HCT116 (cell line): ENCODE results near the gene IGIP. TPM values are rescaled to one million over a fixed set of nuclear protein-coding genes. Genes with fewer than 3 reads are reported as not detected.

Experiments
- ATAC-seq: fragments of 200-7000 bp; cut with Tn5 transposase; 2 replicates; pipeline ENCODE4 v1.9.1; 2020; ENCODE audit warnings: mild to moderate bottlenecking, moderate library complexity
- BruUV-seq: library from RNA; stranded (reverse); fragments of 400-500 nt; replicated peaks from 2 replicates; lab custom pipeline; 2021; lab: Mats Ljungman, UMichigan
- CTCF ChIA-PET: fragments of 300-600 bp; sonication (Branson Sonifier 250); formaldehyde crosslinking; loops from one replicate; lab custom pipeline; 2021; ENCODE audit warnings: antibody characterized with exemption; lab: Charles Lee
- POLR2A ChIA-PET: fragments of 300-600, 350-600 bp; sonication (Branson Sonifier 250); formaldehyde crosslinking; loops from one replicate; lab custom pipeline; 2021; ENCODE audit warnings: antibody characterized with exemption; lab: Charles Lee
- RAD21 ChIA-PET, 2 experiments: fragments of 300-600 bp; sonication (Branson Sonifier 250); formaldehyde crosslinking; loops; one replicate each; lab custom pipeline; 2023; ENCODE audit warnings: low total read pairs in 2 of 2; ENCODE audit not compliant: uncharacterized antibody in 2 of 2, unreplicated experiment in 2 of 2, low non-redundant PET in 1 of 2; lab: Charles Lee
- DNase-seq: peaks from one replicate; pipeline ENCODE4 v3.0.0-alpha.2; 2010; ENCODE audit warnings: low read depth, low spot score
- H2AFZ ChIP-seq: fragments of 200-600 bp; shearing (Covaris generic), sonication (generic); 2 replicates; pipeline ENCODE4 v1.6.1; 2017; ENCODE audit warnings: low read depth, mixed run types, mixed read lengths, antibody characterized with exemption, low read length; ENCODE audit not compliant: poor library complexity, severe bottlenecking
- H3K27ac ChIP-seq: 2 replicates; pipeline ENCODE4 v1.5.1; 2012; ENCODE audit warnings: low read depth, low read length
- H3K27me3 ChIP-seq: fragments of 200-600 bp; sonication (generic); 2 replicates; pipeline ENCODE4 v1.6.1; 2016; ENCODE audit warnings: mixed run types, low read length, mixed read lengths; ENCODE audit not compliant: insufficient read depth
- H3K36me3 ChIP-seq, 2 experiments: fragments of 200-500 bp in 1 of 2; fragments of 200-600 bp in 1 of 2; sonication (Bioruptor generic) in 1 of 2; sonication (generic) in 1 of 2; 2 replicates each; pipeline versions ENCODE4 v1.5.1 to v1.6.1; 2014 to 2016; ENCODE audit warnings: low read length in 2 of 2, inconsistent platforms in 1 of 2, mixed read lengths in 1 of 2, mixed run types in 1 of 2; ENCODE audit not compliant: insufficient read depth in 2 of 2, control insufficient read depth in 1 of 2
- H3K4me1 ChIP-seq, 2 experiments: fragments of 200-600 bp in 1 of 2; sonication (generic) in 1 of 2; 2 replicates each; pipeline versions ENCODE4 v1.5.1 to v1.6.1; 2012 to 2017; ENCODE audit warnings: low read length in 2 of 2, inconsistent platforms in 1 of 2, mild to moderate bottlenecking in 1 of 2, mixed read lengths in 1 of 2, mixed run types in 1 of 2, moderate library complexity in 1 of 2; ENCODE audit not compliant: insufficient read depth in 2 of 2, control insufficient read depth in 1 of 2
- H3K4me2 ChIP-seq: fragments of 200-600 bp; sonication (generic); 2 replicates; pipeline ENCODE4 v1.6.1; 2017; ENCODE audit warnings: mixed run types, low read length, mixed read lengths
- H3K4me3 ChIP-seq, 2 experiments: fragments of 200-600 bp in 1 of 2; sonication (generic) in 1 of 2; replicated peaks in 1 of 2; 2 replicates each; pipeline ENCODE4 v1.5.1; 2011 to 2016; ENCODE audit warnings: low read length in 2 of 2, control low read depth in 1 of 2, low read depth in 1 of 2, mild to moderate bottlenecking in 1 of 2, mixed read lengths in 1 of 2, mixed run types in 1 of 2
- H3K79me2 ChIP-seq: fragments of 200-600 bp; sonication (generic); 2 replicates; pipeline ENCODE4 v1.6.1; 2017; ENCODE audit warnings: mild to moderate bottlenecking, mixed run types, low read length, moderate library complexity, mixed read lengths; ENCODE audit not compliant: insufficient read depth
- H3K9ac ChIP-seq: fragments of 200-600 bp; sonication (generic); 2 replicates; pipeline ENCODE4 v1.6.1; 2016; ENCODE audit warnings: low read length, mixed read lengths
- H3K9me2 ChIP-seq: fragments of 200-600 bp; sonication (generic), shearing (Covaris generic); 2 replicates; pipeline ENCODE4 v1.6.1; 2017; ENCODE audit warnings: mixed run types, mild to moderate bottlenecking, moderate library complexity; ENCODE audit not compliant: insufficient read depth
- H3K9me3 ChIP-seq, 2 experiments: fragments of 200-500 bp in 1 of 2; fragments of 200-600 bp in 1 of 2; sonication (Bioruptor generic) in 1 of 2; sonication (generic) in 1 of 2; 2 replicates each; pipeline ENCODE4 v1.6.1; 2014 to 2017; ENCODE audit warnings: low read length in 2 of 2, mixed read lengths in 2 of 2, inconsistent platforms in 1 of 2, low read depth in 1 of 2, mild to moderate bottlenecking in 1 of 2, mixed run types in 1 of 2, moderate library complexity in 1 of 2; ENCODE audit not compliant: control insufficient read depth in 1 of 2, insufficient read depth in 1 of 2
- H4K20me1 ChIP-seq: fragments of 200-600 bp; sonication (generic), shearing (Covaris generic); 2 replicates; pipeline ENCODE4 v1.6.1; 2017; ENCODE audit warnings: mixed run types, mild to moderate bottlenecking, moderate library complexity; ENCODE audit not compliant: insufficient read depth
- CBX3 ChIP-seq: IDR thresholded peaks from 2 replicates; pipeline ENCODE4 v1.6.1; 2012; ENCODE audit warnings: low read depth
- CEBPB ChIP-seq: IDR thresholded peaks from 2 replicates; pipeline ENCODE4 v1.6.1; 2012; ENCODE audit warnings: low read depth
- ELF1 ChIP-seq: IDR thresholded peaks from 2 replicates; pipeline ENCODE4 v1.6.1; 2012; ENCODE audit warnings: low read depth, borderline replicate concordance
- EZH2phosphoT487 ChIP-seq: fragments of 200-600 bp; IDR thresholded peaks from 2 replicates; pipeline ENCODE4 v1.6.1; 2018; ENCODE audit warnings: antibody characterized with exemption, borderline replicate concordance
- JUND ChIP-seq: IDR thresholded peaks from 2 replicates; pipeline ENCODE4 v1.6.1; 2012
- POLR2A ChIP-seq: IDR thresholded peaks from 2 replicates; pipeline ENCODE4 v1.7.0; 2011; ENCODE audit warnings: borderline replicate concordance; ENCODE audit not compliant: insufficient read depth, insufficient read length; ENCODE audit errors: extremely low read depth
- SIN3A ChIP-seq: IDR thresholded peaks from 2 replicates; pipeline ENCODE4 v1.6.1; 2012; ENCODE audit warnings: low read depth
- SP1 ChIP-seq: IDR thresholded peaks from 2 replicates; pipeline ENCODE4 v1.6.1; 2012; ENCODE audit warnings: low read depth
- SRF ChIP-seq: IDR thresholded peaks from 2 replicates; pipeline ENCODE4 v1.6.1; 2012; ENCODE audit warnings: low read depth
- TCF7L2 ChIP-seq: IDR thresholded peaks from 2 replicates; pipeline ENCODE4 v1.7.0; 2011; ENCODE audit warnings: borderline replicate concordance, inconsistent platforms; ENCODE audit not compliant: insufficient read depth, insufficient read length; ENCODE audit errors: extremely low read depth
- YY1 ChIP-seq: IDR thresholded peaks from 2 replicates; pipeline ENCODE4 v1.6.1; 2011; ENCODE audit warnings: low read length, low read depth, moderate library complexity, mild to moderate bottlenecking; ENCODE audit not compliant: insufficient replicate concordance; ENCODE audit errors: extremely low read depth
- ZFX ChIP-seq: fragments of 450-650 bp; IDR thresholded peaks from 2 replicates; pipeline ENCODE4 v1.6.1; 2017
- ZNF274 ChIP-seq: fragments of 200-500 bp; sonication (Bioruptor generic); IDR thresholded peaks from 2 replicates; pipeline ENCODE4 v1.6.1; 2014; ENCODE audit warnings: mild to moderate bottlenecking, low read depth, low read length, inconsistent platforms
- intact Hi-C: fragments of 100-400 bp; cut with micrococcal nuclease; formaldehyde crosslinking; loops from 2 replicates; pipeline ENCODE4 v1.10.0; 2022
- total RNA-seq: library from RNA; stranded (reverse); gene quantifications from one replicate; pipeline ENCODE4 v1.2.1, GENCODE V29; 2021; ENCODE audit not compliant: unreplicated experiment
- TF ChIP-seq, protein P1 (sequence below): IDR thresholded peaks from 2 replicates; pipeline ENCODE4 v1.6.1; 2012
- TF ChIP-seq, protein P2 (sequence below): IDR thresholded peaks from 2 replicates; pipeline ENCODE4 v1.6.1; 2012; ENCODE audit warnings: low read depth
- TF ChIP-seq, protein P3 (sequence below): IDR thresholded peaks from 2 replicates; pipeline ENCODE4 v1.6.1; 2012
- TF ChIP-seq, protein P4 (sequence below): IDR thresholded peaks from 2 replicates; pipeline ENCODE4 v1.6.1; 2011; ENCODE audit warnings: mild to moderate bottlenecking, low read length, moderate library complexity; ENCODE audit not compliant: insufficient replicate concordance; ENCODE audit errors: extremely low read depth
- TF ChIP-seq, protein P5 (sequence below), 3 experiments: fragments of 200-600 bp in 1 of 3; sonication (generic) in 1 of 3; IDR thresholded peaks in 2 of 3; conservative IDR thresholded peaks in 1 of 3; 2 replicates each; pipeline ENCODE4 v1.5.1; 2012 to 2017; ENCODE audit warnings: low read depth in 2 of 3, low read length in 2 of 3, antibody characterized with exemption in 1 of 3, borderline replicate concordance in 1 of 3, control low read depth in 1 of 3, mild to moderate bottlenecking in 1 of 3, mixed read lengths in 1 of 3, mixed run types in 1 of 3, moderate library complexity in 1 of 3; ENCODE audit not compliant: insufficient read depth in 1 of 3

IGIP gene
- total RNA-seq, 1 experiment from 2014 or later = 5.2 TPM

DNA sequence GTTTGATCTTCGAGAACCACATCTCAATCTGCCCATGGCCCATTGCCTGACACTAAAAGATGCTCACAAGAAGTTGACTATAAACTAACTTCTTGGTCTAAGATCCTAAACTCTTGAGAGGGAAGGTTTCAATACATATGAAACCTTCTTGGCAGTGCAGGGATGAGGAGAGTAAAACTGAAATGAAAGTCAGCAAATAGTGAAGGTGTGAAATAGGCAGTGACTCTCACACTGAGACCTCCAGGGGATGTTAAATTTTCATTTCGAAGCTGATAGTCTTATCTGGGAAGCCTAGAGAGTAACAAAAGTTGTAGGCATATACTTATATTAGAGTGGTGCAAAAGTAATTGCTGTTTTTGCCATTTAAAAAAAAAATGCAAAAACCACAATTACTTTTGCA, 48.3 kb downstream of the IGIP start:
- no peaks in the 10 kb centered on the region for H3K9me2 ChIP-seq
- peaks cover 17 to 33% of the 10 kb centered on the region in 2 experiments for H3K4me1 ChIP-seq
- peak overlapping the region in 1 of 2 experiments; percentile 95; a peak in 3 of 4 replicates for H3K4me3 ChIP-seq
- no peak overlapping the region; the same call in 1 of the 2 replicates for H3K9ac ChIP-seq
- DNase-seq = no peak
- peak overlapping the region; percentile 95 for H3K4me2 ChIP-seq
- no peaks in the 10 kb centered on the region for H3K36me3 ChIP-seq
- intact Hi-C loops = loop anchor here (2.0 kb wide), 1 partner anchor 185 kb away; no protein-coding TSS in a partner anchor
- TF ChIP-seq CBX3 (no peak), TCF7L2 (no peak), ZNF274 (no peak), ZFX (no peak), YY1 (no peak), SP1 (no peak), CEBPB (no peak), POLR2A (no peak), SIN3A (no peak), EZH2phosphoT487 (no peak), ELF1 (no peak), SRF (no peak), JUND (no peak)
- TF ChIP-seq, protein P1, sequence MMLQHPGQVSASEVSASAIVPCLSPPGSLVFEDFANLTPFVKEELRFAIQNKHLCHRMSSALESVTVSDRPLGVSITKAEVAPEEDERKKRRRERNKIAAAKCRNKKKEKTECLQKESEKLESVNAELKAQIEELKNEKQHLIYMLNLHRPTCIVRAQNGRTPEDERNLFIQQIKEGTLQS = no peak
- TF ChIP-seq, protein P2, sequence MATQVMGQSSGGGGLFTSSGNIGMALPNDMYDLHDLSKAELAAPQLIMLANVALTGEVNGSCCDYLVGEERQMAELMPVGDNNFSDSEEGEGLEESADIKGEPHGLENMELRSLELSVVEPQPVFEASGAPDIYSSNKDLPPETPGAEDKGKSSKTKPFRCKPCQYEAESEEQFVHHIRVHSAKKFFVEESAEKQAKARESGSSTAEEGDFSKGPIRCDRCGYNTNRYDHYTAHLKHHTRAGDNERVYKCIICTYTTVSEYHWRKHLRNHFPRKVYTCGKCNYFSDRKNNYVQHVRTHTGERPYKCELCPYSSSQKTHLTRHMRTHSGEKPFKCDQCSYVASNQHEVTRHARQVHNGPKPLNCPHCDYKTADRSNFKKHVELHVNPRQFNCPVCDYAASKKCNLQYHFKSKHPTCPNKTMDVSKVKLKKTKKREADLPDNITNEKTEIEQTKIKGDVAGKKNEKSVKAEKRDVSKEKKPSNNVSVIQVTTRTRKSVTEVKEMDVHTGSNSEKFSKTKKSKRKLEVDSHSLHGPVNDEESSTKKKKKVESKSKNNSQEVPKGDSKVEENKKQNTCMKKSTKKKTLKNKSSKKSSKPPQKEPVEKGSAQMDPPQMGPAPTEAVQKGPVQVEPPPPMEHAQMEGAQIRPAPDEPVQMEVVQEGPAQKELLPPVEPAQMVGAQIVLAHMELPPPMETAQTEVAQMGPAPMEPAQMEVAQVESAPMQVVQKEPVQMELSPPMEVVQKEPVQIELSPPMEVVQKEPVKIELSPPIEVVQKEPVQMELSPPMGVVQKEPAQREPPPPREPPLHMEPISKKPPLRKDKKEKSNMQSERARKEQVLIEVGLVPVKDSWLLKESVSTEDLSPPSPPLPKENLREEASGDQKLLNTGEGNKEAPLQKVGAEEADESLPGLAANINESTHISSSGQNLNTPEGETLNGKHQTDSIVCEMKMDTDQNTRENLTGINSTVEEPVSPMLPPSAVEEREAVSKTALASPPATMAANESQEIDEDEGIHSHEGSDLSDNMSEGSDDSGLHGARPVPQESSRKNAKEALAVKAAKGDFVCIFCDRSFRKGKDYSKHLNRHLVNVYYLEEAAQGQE = no peak
- TF ChIP-seq, protein P3, sequence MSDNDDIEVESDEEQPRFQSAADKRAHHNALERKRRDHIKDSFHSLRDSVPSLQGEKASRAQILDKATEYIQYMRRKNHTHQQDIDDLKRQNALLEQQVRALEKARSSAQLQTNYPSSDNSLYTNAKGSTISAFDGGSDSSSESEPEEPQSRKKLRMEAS = no peak
- TF ChIP-seq, protein P4, sequence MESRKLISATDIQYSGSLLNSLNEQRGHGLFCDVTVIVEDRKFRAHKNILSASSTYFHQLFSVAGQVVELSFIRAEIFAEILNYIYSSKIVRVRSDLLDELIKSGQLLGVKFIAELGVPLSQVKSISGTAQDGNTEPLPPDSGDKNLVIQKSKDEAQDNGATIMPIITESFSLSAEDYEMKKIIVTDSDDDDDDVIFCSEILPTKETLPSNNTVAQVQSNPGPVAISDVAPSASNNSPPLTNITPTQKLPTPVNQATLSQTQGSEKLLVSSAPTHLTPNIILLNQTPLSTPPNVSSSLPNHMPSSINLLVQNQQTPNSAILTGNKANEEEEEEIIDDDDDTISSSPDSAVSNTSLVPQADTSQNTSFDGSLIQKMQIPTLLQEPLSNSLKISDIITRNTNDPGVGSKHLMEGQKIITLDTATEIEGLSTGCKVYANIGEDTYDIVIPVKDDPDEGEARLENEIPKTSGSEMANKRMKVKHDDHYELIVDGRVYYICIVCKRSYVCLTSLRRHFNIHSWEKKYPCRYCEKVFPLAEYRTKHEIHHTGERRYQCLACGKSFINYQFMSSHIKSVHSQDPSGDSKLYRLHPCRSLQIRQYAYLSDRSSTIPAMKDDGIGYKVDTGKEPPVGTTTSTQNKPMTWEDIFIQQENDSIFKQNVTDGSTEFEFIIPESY = no peak
- TF ChIP-seq, protein P5, sequence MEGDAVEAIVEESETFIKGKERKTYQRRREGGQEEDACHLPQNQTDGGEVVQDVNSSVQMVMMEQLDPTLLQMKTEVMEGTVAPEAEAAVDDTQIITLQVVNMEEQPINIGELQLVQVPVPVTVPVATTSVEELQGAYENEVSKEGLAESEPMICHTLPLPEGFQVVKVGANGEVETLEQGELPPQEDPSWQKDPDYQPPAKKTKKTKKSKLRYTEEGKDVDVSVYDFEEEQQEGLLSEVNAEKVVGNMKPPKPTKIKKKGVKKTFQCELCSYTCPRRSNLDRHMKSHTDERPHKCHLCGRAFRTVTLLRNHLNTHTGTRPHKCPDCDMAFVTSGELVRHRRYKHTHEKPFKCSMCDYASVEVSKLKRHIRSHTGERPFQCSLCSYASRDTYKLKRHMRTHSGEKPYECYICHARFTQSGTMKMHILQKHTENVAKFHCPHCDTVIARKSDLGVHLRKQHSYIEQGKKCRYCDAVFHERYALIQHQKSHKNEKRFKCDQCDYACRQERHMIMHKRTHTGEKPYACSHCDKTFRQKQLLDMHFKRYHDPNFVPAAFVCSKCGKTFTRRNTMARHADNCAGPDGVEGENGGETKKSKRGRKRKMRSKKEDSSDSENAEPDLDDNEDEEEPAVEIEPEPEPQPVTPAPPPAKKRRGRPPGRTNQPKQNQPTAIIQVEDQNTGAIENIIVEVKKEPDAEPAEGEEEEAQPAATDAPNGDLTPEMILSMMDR (IDR thresholded peaks at IDR 0.05 in 2 of 3, conservative IDR thresholded peaks at IDR 0.05 in 1 of 3; ENCODE audit: borderline replicate concordance in 1 of 3, insufficient read depth in 1 of 3, low read depth in 2 of 3, low read length in 2 of 3) = no peak
- H2AFZ ChIP-seq = no peak overlapping the region
- peaks cover 28% of the 10 kb centered on the region for H3K79me2 ChIP-seq
- BruUV-seq = no TSS peak
- no peaks in the 10 kb centered on the region for H3K9me3 ChIP-seq
- H3K27ac ChIP-seq = no peak overlapping the region
- H4K20me1 ChIP-seq = no peaks in the 10 kb centered on the region
- no peak for ATAC-seq
- ChIA-PET POLR2A (interaction anchor here (0.6 to 2.0 kb wide), 2 partner anchors 49 to 173 kb away, joined by 7 to 9 read pairs; partner anchors contain the start of gene HBEGF), CTCF (no interaction called here), RAD21 (no interaction called here)
- H3K27me3 ChIP-seq = no peaks in the 10 kb centered on the region
